ENCODE data around the gene SSUH2.

DNA sequence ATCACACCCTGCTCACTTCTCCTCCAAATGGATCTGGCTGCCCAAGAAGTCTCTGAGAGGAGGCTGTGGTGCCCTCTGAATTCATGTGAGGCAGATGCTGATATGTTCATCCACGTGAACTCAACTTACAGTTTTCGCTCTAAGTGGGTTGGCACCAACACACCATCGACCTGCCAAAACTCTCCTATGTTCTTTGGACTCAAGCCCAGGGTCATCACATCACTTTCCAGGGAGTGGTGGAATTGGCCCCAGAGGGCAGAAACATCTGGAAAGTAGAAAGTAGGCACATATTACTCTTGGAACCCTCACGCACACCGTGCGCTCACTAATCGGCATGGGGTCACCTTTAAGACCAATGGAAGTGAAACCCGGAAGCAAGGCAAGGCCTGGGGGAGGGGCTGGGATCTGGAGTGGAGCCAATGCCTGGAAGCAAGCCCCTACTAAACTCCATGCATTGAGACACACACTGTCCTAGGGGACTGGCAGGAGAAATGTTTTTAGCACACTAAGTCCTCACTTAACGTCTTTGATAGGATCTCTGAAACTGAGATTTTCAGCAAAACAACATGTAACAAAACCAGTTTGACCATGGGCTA, 41.4 kb downstream of the SSUH2 start:
- TF ChIP-seq, protein P1, sequence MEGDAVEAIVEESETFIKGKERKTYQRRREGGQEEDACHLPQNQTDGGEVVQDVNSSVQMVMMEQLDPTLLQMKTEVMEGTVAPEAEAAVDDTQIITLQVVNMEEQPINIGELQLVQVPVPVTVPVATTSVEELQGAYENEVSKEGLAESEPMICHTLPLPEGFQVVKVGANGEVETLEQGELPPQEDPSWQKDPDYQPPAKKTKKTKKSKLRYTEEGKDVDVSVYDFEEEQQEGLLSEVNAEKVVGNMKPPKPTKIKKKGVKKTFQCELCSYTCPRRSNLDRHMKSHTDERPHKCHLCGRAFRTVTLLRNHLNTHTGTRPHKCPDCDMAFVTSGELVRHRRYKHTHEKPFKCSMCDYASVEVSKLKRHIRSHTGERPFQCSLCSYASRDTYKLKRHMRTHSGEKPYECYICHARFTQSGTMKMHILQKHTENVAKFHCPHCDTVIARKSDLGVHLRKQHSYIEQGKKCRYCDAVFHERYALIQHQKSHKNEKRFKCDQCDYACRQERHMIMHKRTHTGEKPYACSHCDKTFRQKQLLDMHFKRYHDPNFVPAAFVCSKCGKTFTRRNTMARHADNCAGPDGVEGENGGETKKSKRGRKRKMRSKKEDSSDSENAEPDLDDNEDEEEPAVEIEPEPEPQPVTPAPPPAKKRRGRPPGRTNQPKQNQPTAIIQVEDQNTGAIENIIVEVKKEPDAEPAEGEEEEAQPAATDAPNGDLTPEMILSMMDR (conservative IDR thresholded peaks at IDR 0.05 in 1 of 2, IDR thresholded peaks at IDR 0.05 in 1 of 2; ENCODE audit: extremely low read depth in 1 of 2, insufficient read depth in 1 of 2, low read depth in 1 of 2, low read length in 2 of 2), result no peak
- TF ChIP-seq EZH2 (IDR thresholded peaks at IDR 0.05; ENCODE audit: borderline replicate concordance, low read length), result no peak
